ENCODE measurements around the gene AGMO.
"Not testable (repeated sequence)": the region's sequence is repeated elsewhere in the genome, so short reads cannot be mapped to it uniquely, and the experiment has no call there.

The AGMO gene

DNA sequence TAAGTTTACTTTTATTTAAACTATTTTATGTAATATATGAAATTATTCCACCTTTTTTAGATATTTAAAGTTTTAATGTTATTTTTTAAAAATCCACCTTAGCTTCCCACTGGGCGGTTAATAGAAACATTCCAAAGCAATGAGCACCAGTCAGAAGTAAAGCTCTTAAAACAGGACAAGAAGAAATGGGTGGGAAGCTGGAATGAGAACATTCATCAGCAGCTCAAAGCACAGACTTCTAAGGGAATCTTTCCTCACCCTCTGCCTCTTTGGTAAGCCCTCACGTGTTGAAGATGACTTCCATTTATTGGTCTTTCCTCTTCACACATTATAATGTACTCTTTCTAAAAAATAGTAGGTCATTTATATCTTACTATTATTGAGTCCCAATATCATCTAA, 3.1 kb downstream of the AGMO start:
- no peak for DNase-seq

DNA sequence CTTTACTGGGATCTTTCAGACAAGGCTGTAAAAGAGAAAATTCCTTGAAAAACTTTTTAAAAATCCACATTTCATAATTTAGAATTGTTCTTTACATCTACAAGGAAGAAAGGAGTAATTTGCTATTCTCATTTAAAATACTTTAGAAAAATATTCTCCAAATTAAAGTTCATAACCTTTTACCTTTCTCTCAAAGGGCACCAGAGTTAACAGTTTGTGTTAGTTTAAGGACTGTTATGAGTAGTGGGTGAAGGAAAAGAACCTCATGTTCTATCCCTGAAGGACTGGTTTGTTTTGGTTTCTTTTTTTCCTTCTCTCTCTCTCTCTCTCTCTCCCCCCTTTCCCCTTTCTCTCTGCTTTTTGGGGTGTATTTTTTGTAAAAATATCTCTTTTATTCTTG, 4.1 kb downstream of the AGMO start:
- no peak for DNase-seq

GRCh38 chr7:15557186-15557585, 4.6 kb downstream of the AGMO start:
- peak in 1 of 2 experiments; percentile 38 for DNase-seq

- no peak for DNase-seq
These were observed 5.3 kb downstream of the AGMO start for GRCh38 chr7:15556339-15557105.

DNA sequence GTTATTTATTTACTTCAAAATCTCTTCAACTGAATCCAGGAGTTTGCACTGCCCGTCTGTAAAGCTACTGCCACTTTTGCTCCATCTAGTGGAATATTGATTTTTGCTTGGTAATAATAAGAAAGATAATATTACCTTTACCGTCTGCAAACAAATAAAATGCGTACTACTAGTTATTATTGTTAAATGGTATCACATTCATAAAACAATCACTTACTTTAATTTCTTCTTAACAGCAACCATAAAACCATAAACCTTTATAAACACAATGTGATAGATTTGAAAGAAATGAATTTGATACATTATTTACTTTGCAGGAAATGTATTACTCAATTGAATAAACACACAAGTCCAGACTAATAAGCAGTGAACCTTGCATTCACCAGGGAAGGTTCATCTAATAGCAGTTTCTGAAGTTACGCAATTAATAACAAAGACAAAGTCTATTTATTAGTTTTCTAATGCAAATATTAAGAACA, 6.4 kb downstream of the AGMO start:
- peak in 1 of 2 experiments; percentile 16 for DNase-seq

DNA sequence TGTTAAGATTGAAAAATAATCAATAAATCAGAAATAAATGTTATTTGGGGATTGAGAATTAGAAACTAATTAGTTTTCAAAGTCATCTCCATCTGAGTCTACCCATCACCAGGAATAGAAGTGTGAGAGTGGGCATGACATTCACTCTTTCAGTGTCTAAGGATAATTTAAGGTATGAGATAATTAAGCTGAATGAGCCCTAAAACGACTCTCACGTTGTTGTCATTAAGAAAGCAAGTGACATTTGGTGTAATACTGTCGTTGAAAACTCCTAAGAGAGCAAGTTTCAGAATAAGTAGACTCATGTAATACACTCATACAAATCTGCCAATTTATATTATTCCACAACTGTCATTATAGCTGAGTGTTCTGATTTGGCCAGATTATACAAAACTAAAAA, 7.1 kb downstream of the AGMO start:
- DNase-seq = peak in 1 of 2 experiments; percentile 2

DNA sequence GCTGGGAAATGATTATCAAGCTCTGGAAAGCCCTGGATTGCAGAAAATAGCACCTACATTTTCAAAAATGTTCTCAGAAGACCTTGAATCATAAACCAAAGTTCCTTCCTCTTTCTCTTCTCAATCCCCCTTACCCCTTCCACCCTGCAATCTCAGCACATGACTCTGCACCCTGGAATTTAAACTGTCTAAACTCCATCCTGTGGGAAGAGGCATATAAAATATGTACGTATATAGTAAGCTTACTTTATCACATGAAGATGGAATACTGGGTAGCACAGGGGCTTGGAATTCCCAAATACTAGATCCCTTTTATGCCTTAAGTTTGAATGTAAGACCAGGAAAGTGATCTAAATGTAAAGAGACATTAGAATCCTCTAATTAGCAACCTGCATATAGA, 7.7 kb downstream of the AGMO start:
- no peak for DNase-seq

DNA sequence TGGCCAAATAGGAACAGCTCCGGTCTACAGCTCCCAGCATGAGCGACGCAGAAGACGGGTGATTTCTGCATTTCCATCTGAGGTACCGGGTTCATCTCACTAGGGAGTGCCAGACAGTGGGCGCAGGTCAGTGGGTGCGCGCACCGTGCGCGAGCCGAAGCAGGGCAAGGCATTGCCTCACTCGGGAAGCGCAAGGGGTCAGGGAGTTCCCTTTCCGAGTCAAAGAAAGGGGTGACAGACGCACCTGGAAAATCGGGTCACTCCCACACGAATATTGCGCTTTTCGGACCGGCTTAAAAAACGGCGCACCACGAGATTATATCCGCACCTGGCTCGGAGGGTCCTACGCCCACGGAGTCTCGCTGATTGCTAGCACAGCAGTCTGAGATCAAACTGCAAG, 14.5 kb downstream of the AGMO start:
- DNase-seq = not testable (repeated sequence)

DNA sequence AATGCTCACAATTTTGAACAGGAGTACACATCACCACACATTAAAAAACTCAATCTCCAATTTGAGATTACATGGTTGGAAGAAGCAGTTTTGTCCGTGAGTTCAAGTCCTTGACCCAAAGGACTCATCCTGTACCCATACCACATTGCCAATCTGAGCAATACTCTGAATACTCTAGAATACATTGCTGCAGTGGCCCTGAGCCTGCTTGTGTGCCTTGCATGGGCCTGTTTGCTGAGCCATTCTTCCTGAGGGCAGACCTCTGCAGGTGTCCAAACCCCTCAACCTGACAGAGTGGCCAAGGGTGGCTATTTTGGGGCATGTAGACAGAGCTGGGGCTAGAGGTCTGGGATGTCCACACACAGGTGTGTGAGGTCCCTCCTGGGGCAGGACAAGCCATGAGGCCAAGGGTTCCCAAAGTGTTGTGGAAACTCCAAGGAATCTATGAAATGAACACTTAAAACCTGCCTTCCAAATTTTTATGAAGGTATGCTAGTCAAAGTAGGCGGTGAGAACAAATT, 15.5 kb downstream of the AGMO start:
- no peak for DNase-seq

DNA sequence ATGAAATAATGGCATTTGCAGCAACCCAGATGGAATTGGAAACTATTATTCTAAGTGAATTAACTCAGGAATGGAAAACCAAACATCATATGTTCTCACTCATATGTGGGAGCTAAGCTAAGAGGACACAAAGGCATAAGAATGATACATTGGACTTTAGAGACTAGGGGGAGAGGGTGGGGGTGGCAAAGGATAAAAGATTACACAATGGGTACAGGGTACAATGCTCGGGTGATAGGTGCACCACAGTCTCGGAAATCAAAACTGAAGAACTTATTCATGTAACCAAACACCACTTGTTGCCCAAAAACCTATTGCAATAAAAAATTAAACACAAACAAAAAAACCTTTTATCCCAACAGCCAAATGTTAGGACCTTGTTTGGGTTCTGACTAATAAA, 17.8 kb downstream of the AGMO start:
- DNase-seq = no peak

- no peak for DNase-seq
These were observed 18.6 kb downstream of the AGMO start for GRCh38 chr7:15543256-15543655.

DNA sequence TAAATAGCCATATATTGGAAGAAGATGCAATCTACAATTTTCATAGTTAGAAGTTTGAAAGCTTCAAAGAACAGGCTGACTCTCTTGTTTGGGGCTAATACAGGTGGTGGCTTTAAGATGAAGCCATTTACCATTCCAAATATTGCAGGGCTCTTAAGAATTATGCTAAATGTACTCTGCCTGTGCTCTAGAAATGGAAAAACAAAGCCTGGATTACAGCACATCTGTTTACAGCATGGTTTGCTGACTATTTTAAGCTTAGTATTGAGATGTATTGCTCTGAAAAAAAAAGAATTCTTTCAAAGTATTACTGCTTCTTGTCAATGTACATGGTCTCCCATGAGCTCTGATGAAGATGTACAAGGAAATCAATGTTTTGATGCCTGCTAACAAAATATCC, 34.2 kb downstream of the AGMO start:
- no peak for DNase-seq

GRCh38 chr7:15525652-15526263, 36.1 kb downstream of the AGMO start:
- DNase-seq = no peak

GRCh38 chr7:15524077-15524476, 37.7 kb downstream of the AGMO start:
- DNase-seq = no peak

GRCh38 chr7:15517865-15518264, 44.0 kb downstream of the AGMO start:
- DNase-seq = not testable (repeated sequence)

GRCh38 chr7:15515252-15515651, 46.6 kb downstream of the AGMO start:
- peak in 1 of 2 experiments; percentile 12 for DNase-seq

DNA sequence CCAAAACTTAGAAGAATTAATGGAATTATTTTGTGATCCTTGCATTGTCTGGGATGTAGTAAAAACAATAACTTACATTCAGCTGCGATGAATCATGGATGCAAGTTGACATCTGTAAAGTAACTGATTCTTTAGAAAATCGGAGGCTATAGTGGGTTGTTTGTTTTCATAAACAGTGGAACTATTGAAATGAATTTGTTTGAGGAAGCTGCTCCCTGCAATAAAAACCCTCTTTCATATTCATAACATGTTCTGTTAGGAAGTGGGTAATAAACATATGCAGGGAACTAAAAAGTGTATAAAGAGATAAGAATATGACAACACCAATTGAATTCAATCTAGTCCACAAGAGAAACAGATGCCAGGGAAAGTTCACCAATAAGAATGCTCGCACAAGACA, 53.6 kb downstream of the AGMO start:
- DNase-seq = no peak

DNA sequence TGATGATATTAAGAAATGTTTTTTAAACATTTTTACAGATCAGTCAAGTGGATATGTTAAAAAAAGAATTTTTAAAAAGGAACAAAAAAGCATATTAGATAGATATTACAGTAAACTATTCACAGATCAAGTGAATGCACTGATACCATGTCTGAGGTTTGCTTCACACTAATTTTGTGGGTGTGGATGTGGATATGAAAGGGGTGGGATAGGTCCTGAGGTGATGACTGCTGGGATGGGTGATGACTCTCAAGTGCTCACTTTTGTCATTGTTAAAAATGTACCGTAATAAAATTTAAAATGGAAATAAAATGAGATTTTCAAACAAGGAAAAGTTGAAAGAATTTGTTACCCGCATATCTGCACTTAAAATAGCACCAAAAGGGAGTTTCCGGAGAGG, 54.1 kb downstream of the AGMO start:
- no peak for DNase-seq

GRCh38 chr7:15507171-15507570, 54.6 kb downstream of the AGMO start:
- DNase-seq = no peak

- DNase-seq = no peak
These were observed 56.1 kb downstream of the AGMO start for GRCh38 chr7:15505761-15506160.

DNA sequence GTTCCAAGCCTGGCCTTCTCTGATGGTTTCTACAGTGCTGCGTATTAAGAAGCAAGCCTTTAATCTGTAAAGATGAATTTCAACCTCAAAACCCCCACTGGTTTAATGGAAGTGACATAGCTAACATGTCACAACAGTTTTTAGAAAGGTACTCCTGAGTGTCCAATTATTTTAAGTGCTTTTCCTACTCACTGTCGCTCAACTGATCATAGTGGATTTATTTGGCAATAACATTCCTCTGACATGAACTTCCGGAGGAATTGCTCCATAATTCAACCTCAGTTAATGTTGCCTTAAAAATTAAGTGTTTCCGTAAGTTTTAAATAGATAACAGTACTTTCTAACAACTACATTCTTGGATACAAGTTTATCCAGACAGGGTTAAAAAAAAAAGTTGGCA, 57.5 kb downstream of the AGMO start:
- DNase-seq = no peak

- DNase-seq = no peak
These were observed 58.1 kb downstream of the AGMO start for GRCh38 chr7:15503603-15504290.

DNA sequence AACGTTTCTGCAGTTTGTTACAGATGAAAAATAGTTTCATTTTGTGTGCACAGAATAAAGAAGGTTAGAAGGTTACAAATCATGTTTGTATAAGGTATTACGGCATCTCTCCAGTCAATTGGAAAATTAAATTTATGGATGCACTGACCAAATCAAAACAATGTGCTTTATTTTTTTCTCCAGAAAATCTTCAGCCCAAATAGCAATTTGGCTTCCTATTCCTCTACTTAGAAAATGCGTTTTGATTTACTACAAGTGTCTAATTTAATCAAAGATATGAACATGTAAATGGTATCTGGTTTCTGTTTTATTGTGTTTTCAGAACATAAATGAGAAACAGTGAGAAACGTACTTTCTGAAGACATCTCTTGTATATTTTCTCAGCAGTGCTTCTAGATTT, 63.4 kb downstream of the AGMO start:
- DNase-seq = no peak

- no peak for DNase-seq
These were observed 66.6 kb downstream of the AGMO start for GRCh38 chr7:15495170-15495569.

Data from NCI-H524 (cell line).